Hindlimb muscle (tissue), 1 donor: Measurements from ENCODE around the gene PSORS1C2. TPM values are rescaled to one million over a fixed set of nuclear protein-coding genes. Genes with fewer than 3 reads are reported as not detected.
A peak's percentile ranks its signal among the peaks of the same experiment; 100 is the strongest.
"Not testable (repeated sequence)": the region's sequence is repeated elsewhere in the genome, so short reads cannot be mapped to it uniquely, and the experiment has no call there.

ENCODE experiments used
- DNase-seq: peaks from one replicate; pipeline ENCODE4 v3.0.0-alpha.2; 2013
- polyA plus RNA-seq: library from polyadenylated mRNA; unstranded; fragments of 120-200 nt; gene quantifications from one replicate; pipeline ENCODE4 v1.2.1, GENCODE V29; 2013; ENCODE audit not compliant: insufficient read length

The PSORS1C2 gene
- polyA plus RNA-seq: not detected

GRCh38 chr6:31138982-31139381 lies at the start of gene PSORS1C2:
Gene PSORS1C2, minus strand, starts transcription at chr6:31139066. Its CDS starts 40 bp downstream, at chr6:31139026.
- no peak for DNase-seq

DNA sequence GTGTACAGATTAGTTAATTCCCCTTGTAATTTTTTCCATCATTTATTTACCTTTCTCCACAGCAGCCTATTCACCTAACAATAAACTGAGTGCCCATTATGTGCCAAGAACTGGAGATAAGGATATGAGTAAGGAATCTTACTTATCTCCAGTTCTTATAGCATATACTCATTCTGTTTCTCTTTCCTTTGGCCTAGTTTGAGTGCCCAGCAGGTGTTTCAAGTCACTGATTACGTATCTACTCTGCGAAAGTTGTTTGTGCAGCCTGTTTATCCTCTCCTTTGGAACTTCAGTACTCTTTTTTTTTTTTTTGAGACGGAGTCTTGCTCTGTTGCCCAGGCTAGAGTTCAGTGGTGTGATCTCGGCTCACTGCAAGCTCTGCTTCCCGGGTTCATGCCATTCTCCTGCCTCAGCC lies 48.9 kb upstream of the PSORS1C2 start:
- no peak for DNase-seq

- no peak for DNase-seq
These were observed 47.3 kb upstream of the PSORS1C2 start for GRCh38 chr6:31186052-31186734.

DNA sequence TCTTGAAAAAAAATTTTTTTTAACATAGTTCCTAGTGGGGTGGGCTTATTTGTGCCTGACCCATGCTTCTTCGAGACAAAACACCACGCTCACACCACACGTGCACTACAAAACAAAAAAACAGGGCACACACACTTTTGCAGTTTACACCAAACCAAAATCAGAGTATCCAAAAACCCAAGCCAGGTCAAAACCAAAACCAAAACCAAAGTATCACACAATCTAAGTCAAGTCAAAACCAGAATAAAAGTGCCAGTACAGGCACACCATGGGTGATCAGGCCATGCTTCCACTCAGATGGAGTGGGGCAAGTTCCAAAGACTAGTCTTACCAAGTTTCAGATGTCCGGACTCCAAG lies 46.8 kb upstream of the PSORS1C2 start:
- not testable (repeated sequence) for DNase-seq

GRCh38 chr6:31183859-31184258 lies 45.0 kb upstream of the PSORS1C2 start:
- DNase-seq: not testable (repeated sequence)

DNA sequence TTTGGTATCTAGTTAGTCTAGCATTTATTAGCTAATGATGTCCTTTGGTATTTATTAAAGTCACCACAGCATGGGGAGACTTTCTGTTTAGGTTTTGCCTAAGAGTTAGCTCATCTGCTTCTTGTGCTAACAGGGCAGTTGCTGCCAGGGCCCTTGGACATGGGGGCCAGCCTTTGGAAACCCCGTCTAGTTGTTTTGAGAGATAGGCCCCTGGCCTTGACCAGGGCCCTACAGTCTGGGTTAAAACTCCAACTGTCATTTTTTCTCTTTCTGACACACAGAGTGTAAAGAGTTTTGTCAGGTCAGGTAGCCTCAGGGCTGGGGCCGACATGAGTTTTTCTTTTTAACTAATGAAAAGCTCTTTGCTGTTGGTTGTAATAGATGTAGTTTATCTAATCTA lies 44.4 kb upstream of the PSORS1C2 start:
- DNase-seq: not testable (repeated sequence)

DNA sequence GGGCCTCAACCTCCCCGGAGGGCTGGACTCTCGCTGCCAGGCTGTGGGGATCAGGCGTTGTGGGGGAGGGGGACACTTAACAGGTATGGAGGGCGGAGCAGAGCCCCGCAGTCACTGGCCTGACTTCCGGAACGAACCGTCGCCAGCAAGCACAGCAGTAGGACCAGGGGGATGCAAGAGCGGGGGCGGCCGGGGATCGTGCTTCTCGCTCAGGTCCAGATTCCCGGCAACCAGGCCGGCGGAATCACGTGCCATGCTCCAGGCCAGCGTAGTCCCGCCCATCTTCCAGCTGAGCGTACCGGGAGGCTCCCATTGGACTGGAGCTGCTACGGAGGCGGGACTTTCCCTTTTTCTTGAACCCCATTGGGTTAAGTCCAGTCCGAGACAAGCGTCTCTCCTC lies 41.6 kb upstream of the PSORS1C2 start:
- peak; percentile 51 for DNase-seq

GRCh38 chr6:31179896-31180295 lies 41.0 kb upstream of the PSORS1C2 start:
- DNase-seq: no peak

DNA sequence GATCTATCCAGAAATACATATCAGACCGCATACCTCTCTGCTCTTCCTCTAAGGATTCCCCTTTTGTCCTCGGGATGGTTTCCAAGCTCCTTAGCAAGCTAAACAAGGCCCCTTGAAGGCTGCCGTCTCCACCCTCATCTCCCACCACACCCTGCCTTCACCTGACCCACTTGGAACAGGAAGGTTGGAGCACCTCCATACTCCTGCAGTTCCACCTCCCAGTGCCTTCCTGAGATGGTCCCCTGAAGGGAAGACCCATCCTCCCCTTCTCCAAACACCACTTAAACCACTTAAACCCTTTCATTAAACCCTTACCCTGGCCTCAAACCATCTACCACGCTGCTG lies 40.1 kb upstream of the PSORS1C2 start:
- no peak for DNase-seq

DNA sequence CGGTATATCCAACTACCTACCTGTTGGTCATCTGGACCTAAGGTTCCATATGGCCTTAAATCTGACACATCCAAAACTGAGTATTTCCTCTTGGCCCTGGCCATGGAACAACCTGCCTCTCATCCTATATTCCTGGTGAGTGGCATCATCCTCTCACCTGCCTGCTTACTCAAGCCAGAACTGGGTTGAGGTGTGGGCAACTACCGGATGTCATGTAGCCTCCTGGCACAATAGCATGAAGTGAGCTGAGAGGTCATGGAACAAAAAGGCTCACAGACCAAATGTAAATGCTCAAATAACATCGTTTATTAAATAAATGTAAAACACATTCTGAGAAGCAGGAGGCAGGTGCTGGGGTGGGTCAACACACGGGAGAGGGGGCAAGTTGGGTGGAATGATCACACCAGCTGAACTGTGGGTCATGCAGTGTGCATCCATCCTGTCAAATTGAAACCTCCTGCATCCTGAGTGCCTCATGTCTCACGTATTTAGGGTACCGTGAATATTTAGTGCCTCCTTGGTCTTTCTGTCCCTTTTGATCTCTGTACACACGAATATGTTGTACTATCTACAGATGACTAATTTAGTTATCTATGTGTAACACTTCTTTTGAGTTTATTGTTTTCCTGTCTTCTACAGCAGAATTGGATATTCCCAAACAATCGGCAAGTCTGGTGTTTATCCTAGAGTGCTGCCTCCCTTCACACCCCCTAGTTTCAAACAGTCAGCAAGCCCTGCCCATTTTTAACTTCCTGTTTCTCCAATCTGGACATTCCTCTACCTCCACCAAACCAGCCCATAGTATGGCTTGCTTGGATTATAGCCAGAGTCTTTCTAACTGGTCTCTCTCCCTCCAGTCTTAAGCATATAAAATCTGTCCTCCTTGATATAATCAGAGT lies 39.5 kb upstream of the PSORS1C2 start:
- DNase-seq: no peak

DNA sequence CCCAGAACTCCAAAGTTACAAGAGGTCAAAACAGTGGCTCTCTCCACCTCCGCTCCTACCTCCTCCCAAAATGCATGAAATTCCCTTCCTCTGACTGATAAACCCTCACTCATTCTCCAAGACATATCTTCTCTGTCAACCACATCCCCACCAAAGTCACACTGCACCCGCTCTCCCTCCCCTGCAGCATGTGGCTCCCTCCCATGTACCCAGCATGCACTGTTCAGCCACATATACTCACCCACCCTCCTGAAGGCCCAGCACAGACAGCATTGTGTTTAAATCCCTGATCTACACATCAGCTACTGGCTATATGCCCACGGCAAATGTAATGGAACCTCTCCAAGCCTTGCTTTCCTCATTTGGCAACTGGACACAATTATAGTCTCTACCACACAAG lies 37.1 kb upstream of the PSORS1C2 start:
- DNase-seq: no peak

DNA sequence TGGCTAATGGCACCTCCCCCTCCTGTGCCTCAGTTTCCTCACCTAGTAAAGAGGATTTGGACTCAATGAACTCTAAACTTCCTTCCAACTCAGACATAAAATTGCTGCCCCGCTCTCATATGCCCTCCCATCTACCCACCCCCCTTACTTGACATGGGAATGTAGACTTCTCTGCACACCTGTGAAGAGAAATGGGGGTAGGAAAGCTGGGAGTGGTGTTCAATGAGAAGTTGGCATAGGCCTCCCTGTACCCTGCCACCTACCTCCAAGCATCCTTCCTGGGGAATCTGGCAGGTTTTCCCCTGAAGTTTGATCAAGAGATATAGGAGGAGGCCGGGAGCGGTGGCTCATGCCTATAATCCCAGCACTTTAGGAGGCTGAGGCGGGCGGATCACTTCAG lies 35.5 kb upstream of the PSORS1C2 start:
- no peak for DNase-seq

- no peak for DNase-seq
These were observed 34.5 kb upstream of the PSORS1C2 start for GRCh38 chr6:31173406-31173805.

DNA sequence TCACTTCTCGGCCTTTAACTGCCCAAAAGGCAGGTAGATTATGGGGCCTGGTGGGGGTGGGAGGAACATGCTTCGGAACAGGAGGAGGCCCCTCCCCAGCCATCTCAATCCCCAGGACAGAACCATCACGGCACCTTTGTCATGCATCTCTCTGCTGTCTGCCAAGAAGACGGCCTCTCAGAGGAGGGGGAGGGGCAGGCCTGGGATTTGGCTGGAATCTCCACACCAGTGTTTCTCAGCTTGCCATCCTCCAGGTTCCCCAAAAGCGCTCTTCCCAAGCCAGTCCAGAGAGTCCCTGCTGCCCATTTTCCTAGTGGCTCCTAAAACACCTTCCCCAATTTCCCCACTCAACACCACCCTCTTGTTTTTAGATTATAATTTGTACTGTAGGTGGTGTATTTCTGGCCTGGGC lies 34.1 kb upstream of the PSORS1C2 start:
- no peak for DNase-seq

- no peak for DNase-seq
These were observed 33.4 kb upstream of the PSORS1C2 start for GRCh38 chr6:31171931-31172905.

- no peak for DNase-seq
These were observed 32.3 kb upstream of the PSORS1C2 start for GRCh38 chr6:31170987-31171671.

DNA sequence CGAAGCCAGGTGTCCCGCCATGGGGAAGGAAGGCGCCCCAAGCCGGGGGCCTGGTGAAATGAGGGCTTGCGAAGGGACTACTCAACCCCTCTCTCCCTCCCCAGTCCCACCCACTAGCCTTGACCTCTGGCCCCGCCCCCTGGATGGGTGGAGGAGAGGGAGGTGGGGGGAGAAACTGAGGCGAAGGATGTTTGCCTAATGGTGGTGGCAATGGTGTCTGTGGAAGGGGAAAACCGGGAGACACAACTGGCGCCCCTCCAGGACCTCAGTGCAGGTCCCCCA lies 31.7 kb upstream of the PSORS1C2 start, which contains the start of gene POU5F1:
TSS of gene POU5F1 (minus strand) at position 83 of the 282 bp plus-strand sequence. CDS start at position 21, 62 bp downstream.
- DNase-seq: no peak

DNA sequence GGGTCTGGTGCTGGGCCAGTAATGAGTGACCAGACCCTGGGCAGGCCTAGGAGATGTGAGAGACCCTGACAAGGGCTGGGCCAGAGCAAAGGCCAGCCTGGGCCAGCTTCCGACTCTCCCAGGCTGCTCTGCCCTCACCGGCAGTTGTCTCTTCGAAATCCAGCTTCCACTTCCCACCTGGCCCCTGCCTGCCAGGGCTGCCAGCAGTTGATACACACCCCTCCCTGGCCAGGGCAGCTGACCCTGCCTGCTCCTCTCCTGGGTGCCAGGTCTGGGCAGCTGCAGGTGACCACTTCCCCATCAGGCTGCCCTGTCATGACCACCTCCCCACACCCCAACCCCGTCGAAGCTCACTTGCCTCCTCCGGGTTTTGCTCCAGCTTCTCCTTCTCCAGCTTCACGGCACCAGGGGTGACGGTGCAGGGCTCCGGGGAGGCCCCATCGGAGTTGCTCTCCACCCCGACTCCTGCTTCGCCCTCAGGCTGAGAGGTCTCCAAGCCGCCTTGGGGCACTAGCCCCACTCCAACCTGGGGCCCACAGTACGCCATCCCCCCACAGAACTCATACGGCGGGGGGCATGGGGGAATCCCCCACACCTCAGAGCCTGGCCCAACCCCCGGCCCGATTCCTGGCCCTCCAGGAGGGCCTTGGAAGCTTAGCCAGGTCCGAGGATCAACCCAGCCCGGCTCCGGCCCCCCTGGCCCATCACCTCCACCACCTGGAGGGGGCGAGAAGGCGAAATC lies 31.2 kb upstream of the PSORS1C2 start:
- not testable (repeated sequence) for DNase-seq

- no peak for DNase-seq
These were observed 30.4 kb upstream of the PSORS1C2 start for GRCh38 chr6:31169123-31169857.

DNA sequence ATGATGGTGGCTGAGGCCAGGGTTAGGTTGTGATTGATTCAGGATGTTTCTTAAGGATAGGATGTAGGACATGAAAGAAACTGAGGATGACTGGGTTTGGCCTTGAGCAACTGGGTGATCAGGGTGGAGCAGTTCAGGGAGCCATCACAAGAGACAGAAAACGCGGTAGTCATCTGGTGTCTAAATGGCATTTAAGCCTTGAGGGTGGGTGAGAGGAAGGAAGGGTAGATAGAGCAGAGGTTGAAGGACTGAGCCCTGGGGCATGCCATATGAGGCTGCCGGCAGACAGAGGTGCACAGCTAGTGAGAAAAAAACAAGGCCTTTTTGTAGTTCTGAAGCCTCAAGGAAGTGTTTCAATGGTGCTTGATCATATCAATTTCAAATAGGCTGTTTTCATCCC lies 29.7 kb upstream of the PSORS1C2 start:
- no peak for DNase-seq

DNA sequence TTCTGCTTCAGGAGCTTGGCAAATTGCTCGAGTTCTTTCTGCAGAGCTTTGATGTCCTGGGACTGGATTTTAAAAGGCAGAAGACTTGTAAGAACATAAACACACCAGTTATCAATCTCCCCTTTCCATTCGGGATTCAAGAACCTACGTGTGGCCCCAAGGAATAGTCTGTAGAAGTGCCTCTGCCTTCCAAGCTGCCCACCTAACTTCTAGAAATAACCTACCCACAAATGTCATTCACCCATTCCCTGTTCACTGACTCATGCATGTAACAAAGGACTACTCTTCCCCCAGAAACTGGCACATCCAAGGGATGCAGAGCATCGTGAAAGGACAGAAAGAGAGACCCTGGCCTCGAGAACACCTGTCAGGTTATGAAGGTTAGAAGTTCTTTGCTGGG lies 27.1 kb upstream of the PSORS1C2 start:
- DNase-seq: no peak
